RWPE2 (cell line): ENCODE results near the gene TMEM272.

Experiments used
- ATAC-seq: fragments of 200-7000 bp; cut with Tn5 transposase; 3 replicates; pipeline ENCODE4 v1.9.1; 2021; ENCODE audit warnings: low read depth
- DNase-seq: peaks from one replicate; pipeline ENCODE4 v3.0.0-alpha.2; 2020; ENCODE audit warnings: low spot score
- H3K27ac ChIP-seq: fragments of 450-650 bp; 2 replicates; pipeline ENCODE4 v1.5.1; 2017; ENCODE audit warnings: mild to moderate bottlenecking; ENCODE audit not compliant: poor library complexity, severe bottlenecking
- H3K27me3 ChIP-seq: fragments of 250-450 bp; sonication (Bioruptor Pico); 2 replicates; pipeline ENCODE4 v1.5.1; 2021; ENCODE audit warnings: mild to moderate bottlenecking, moderate library complexity; ENCODE audit not compliant: insufficient read depth, poor library complexity, severe bottlenecking
- H3K36me3 ChIP-seq: fragments of 250-450 bp; sonication (Bioruptor Pico); 2 replicates; pipeline ENCODE4 v1.5.1; 2020; ENCODE audit warnings: low read depth, mild to moderate bottlenecking, moderate library complexity
- H3K4me1 ChIP-seq: fragments of 250-450 bp; sonication (Bioruptor Pico); 2 replicates; pipeline ENCODE4 v1.5.1; 2021; ENCODE audit warnings: mild to moderate bottlenecking, moderate library complexity; ENCODE audit not compliant: insufficient read depth, poor library complexity, severe bottlenecking
- H3K4me3 ChIP-seq: fragments of 250-450 bp; sonication (Bioruptor Pico); 2 replicates; pipeline ENCODE4 v1.5.1; 2021; ENCODE audit warnings: mild to moderate bottlenecking, moderate library complexity; ENCODE audit not compliant: severe bottlenecking
- H3K9me3 ChIP-seq: fragments of 250-450 bp; sonication (Bioruptor Pico); 2 replicates; pipeline ENCODE4 v1.5.1; 2021; ENCODE audit warnings: mild to moderate bottlenecking, moderate library complexity; ENCODE audit not compliant: severe bottlenecking
- TF ChIP-seq, protein P1 (sequence below): fragments of 450-650 bp; IDR thresholded peaks from one replicate; pipeline ENCODE4 v1.5.1; 2017; ENCODE audit warnings: mild to moderate bottlenecking, moderate library complexity; ENCODE audit not compliant: poor library complexity, severe bottlenecking

Gene TMEM272

GRCh38 chr13:51839711-51840540, 5.1 kb downstream of the TMEM272 start:
- H3K27me3 ChIP-seq, result peaks cover 5% of the 10 kb centered on the region
- no peak for DNase-seq

GRCh38 chr13:51838240-51838846, 6.6 kb downstream of the TMEM272 start:
- DNase-seq, result no peak
- peaks cover 5% of the 10 kb centered on the region for H3K27me3 ChIP-seq
- TF ChIP-seq, protein P1, sequence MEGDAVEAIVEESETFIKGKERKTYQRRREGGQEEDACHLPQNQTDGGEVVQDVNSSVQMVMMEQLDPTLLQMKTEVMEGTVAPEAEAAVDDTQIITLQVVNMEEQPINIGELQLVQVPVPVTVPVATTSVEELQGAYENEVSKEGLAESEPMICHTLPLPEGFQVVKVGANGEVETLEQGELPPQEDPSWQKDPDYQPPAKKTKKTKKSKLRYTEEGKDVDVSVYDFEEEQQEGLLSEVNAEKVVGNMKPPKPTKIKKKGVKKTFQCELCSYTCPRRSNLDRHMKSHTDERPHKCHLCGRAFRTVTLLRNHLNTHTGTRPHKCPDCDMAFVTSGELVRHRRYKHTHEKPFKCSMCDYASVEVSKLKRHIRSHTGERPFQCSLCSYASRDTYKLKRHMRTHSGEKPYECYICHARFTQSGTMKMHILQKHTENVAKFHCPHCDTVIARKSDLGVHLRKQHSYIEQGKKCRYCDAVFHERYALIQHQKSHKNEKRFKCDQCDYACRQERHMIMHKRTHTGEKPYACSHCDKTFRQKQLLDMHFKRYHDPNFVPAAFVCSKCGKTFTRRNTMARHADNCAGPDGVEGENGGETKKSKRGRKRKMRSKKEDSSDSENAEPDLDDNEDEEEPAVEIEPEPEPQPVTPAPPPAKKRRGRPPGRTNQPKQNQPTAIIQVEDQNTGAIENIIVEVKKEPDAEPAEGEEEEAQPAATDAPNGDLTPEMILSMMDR, result no peak

More at GRCh38 chr13:51839711-51840540, 5.1 kb downstream of the TMEM272 start:
- H3K9me3 ChIP-seq, result no peaks in the 10 kb centered on the region
- no peak overlapping the region for H3K27ac ChIP-seq
- no peaks in the 10 kb centered on the region for H3K4me1 ChIP-seq
- ATAC-seq, result no peak
- H3K4me3 ChIP-seq, result no peak overlapping the region
- no peaks in the 10 kb centered on the region for H3K36me3 ChIP-seq
- TF ChIP-seq, protein P1, result no peak

DNA sequence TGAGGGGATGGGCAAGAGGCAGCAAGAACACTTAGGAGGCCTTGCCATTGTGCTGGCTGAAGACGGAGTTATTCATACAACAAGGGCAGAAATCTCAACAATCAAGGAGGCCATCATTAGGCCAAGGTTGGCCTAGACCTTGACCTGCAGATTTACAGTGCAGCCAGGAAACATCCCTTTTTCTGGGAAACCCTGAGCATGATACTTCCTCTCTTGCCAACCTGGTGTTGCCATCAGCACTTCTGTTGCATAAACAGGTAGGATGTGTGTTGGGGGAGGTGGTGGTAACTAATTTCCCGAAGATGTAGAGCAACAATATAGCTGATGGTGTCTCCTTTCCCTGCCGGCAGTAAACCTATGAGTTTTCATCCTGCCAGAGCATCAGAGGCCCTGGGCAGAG, 8.0 kb downstream of the TMEM272 start:
- Histone ChIP-seq H3K36me3 (no peaks in the 10 kb centered on the region), H3K27ac (no peak overlapping the region), H3K9me3 (no peaks in the 10 kb centered on the region), H3K4me1 (no peaks in the 10 kb centered on the region), H3K4me3 (no peak overlapping the region), H3K27me3 (no peaks in the 10 kb centered on the region)
- ATAC-seq, result no peak
- DNase-seq, result no peak
- TF ChIP-seq, protein P1, result no peak

More at GRCh38 chr13:51838240-51838846, 6.6 kb downstream of the TMEM272 start:
- Histone ChIP-seq H3K36me3 (no peaks in the 10 kb centered on the region), H3K9me3 (no peaks in the 10 kb centered on the region), H3K27ac (no peak overlapping the region), H3K4me1 (no peaks in the 10 kb centered on the region), H3K4me3 (no peak overlapping the region)
- no peak for ATAC-seq

GRCh38 chr13:51834581-51835171, 10.3 kb downstream of the TMEM272 start:
- no peaks in the 10 kb centered on the region for H3K9me3 ChIP-seq
- no peak overlapping the region for H3K27ac ChIP-seq
- H3K27me3 ChIP-seq, result no peaks in the 10 kb centered on the region
- H3K4me1 ChIP-seq, result no peaks in the 10 kb centered on the region
- ATAC-seq, result no peak
- no peak overlapping the region for H3K4me3 ChIP-seq
- DNase-seq, result no peak
- no peaks in the 10 kb centered on the region for H3K36me3 ChIP-seq
- TF ChIP-seq, protein P1, result no peak
